GM19240 (cell line): Measurements from ENCODE around the gene HELQ.

Source experiments
- DNase-seq: peaks from one replicate; pipeline ENCODE4 v3.0.0; 2011; ENCODE audit warnings: low spot score; ENCODE audit not compliant: insufficient read length

HELQ gene

GRCh38 chr4:83372931-83373330, 82.7 kb downstream of the HELQ start:
- no peak for DNase-seq

GRCh38 chr4:83371936-83372335, 83.7 kb downstream of the HELQ start:
- no peak for DNase-seq

- DNase-seq = no peak
Measured at GRCh38 chr4:83371235-83371634, 84.4 kb downstream of the HELQ start.

- no peak for DNase-seq
Measured at GRCh38 chr4:83370640-83370906, 85.0 kb downstream of the HELQ start.

GRCh38 chr4:83369831-83370639, 85.6 kb downstream of the HELQ start:
- no peak for DNase-seq

- DNase-seq = no peak
Measured at GRCh38 chr4:83364312-83364711, 91.3 kb downstream of the HELQ start.

- no peak for DNase-seq
Measured at GRCh38 chr4:83362492-83363329, 92.9 kb downstream of the HELQ start.

GRCh38 chr4:83361416-83362103, 94.1 kb downstream of the HELQ start:
- no peak for DNase-seq

GRCh38 chr4:83360018-83360417, 95.6 kb downstream of the HELQ start:
- DNase-seq = no peak

GRCh38 chr4:83358410-83358809, 97.2 kb downstream of the HELQ start:
- DNase-seq = no peak
